ENCODE results near the gene ANKRD17.
A peak's percentile ranks its signal among the peaks of the same experiment; 100 is the strongest.
"Not testable (repeated sequence)": the region's sequence is repeated elsewhere in the genome, so short reads cannot be mapped to it uniquely, and the experiment has no call there.

Gene ANKRD17, protein sequence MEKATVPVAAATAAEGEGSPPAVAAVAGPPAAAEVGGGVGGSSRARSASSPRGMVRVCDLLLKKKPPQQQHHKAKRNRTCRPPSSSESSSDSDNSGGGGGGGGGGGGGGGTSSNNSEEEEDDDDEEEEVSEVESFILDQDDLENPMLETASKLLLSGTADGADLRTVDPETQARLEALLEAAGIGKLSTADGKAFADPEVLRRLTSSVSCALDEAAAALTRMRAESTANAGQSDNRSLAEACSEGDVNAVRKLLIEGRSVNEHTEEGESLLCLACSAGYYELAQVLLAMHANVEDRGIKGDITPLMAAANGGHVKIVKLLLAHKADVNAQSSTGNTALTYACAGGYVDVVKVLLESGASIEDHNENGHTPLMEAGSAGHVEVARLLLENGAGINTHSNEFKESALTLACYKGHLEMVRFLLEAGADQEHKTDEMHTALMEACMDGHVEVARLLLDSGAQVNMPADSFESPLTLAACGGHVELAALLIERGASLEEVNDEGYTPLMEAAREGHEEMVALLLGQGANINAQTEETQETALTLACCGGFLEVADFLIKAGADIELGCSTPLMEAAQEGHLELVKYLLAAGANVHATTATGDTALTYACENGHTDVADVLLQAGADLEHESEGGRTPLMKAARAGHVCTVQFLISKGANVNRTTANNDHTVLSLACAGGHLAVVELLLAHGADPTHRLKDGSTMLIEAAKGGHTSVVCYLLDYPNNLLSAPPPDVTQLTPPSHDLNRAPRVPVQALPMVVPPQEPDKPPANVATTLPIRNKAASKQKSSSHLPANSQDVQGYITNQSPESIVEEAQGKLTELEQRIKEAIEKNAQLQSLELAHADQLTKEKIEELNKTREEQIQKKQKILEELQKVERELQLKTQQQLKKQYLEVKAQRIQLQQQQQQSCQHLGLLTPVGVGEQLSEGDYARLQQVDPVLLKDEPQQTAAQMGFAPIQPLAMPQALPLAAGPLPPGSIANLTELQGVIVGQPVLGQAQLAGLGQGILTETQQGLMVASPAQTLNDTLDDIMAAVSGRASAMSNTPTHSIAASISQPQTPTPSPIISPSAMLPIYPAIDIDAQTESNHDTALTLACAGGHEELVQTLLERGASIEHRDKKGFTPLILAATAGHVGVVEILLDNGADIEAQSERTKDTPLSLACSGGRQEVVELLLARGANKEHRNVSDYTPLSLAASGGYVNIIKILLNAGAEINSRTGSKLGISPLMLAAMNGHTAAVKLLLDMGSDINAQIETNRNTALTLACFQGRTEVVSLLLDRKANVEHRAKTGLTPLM (N-terminal part only)

DNA sequence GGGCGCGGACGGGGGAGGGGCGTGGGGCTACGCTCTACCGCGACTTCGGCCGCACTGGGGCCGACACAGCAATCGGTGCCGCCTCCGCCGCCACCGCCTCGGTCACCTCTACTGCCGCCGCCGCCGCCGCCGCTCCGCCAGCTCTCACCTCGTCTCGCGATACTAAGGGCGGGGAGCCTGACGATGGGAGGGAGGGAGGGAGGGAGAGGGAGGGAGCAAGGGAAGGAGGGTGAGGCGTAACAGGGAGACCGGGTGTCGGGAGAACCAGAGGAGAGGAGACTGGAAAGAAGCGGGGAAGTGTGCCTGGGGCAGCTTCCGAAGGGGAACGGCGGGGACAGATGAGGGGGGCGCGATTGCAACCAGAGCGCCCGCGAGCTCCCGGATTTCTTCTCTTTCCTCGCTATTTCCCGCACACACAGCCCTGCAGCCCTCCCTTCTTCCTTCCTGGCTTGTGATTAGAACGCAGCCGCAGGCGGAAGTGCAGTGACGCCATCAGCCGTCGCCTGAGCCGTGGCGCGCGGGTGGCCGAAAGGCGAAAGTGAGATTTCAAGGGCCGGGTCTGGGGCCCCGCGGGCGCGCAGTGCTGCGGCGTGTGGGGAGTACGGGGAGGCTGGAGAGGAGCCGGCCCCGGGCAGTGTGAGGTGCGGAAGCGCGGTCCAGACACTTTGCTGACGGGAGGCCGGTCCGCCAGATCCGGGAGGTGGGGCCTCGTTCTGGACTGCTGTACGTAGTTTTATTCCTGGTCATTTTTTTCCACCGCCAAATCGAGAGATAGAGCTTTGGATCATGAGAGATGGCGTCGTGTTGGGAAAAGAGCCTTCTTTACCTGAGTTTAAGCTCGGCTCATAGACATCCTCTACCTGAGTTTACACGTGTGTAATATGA is at the start of gene ANKRD17:
Gene ANKRD17, minus strand, starts transcription at position 113 of the 885 bp plus-strand sequence. CDS start 130 bp downstream, outside the sequence.
- Histone ChIP-seq H3K9me3 (ENCODE audit: control insufficient read depth, insufficient read depth, low read length) (no peaks in the 10 kb centered on the region), H3K9ac (ENCODE audit: low read depth, low read length) (peak within 1 kb of the TSS; percentile 97), H3K4me1 (ENCODE audit: control insufficient read depth, insufficient read depth, low read length) (peaks cover 16% of the 10 kb centered on the region), H3K27ac (ENCODE audit: low read depth, low read length) (peak within 1 kb of the TSS; percentile 98), H3K36me3 (ENCODE audit: control insufficient read depth, insufficient read depth, low read length) (peaks cover 16% of the 10 kb centered on the region), H3K4me3 (ENCODE audit: low read depth, low read length) (peak within 1 kb of the TSS; percentile 98), H3K27me3 (ENCODE audit: control insufficient read depth, insufficient read depth, low read length) (no peaks in the 10 kb centered on the region)

DNA sequence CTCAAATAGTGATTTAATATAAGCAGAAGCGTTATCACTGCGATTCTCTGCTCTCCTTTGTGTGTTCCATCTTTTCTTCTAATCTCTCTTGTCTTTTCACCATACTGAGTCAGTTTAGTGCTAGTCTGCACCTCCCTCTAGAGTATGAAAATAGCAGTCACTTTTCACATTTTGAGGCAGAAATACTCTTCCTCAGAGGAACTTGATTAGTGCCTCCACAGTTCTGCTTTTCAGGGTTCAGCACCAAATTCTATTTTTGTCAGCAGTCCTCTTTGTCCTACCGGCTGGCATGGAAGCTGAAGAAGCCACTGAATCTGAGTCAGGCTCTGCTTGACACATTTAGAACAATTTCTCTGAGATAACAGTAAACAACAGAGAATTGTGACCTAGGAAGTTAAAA is 49.7 kb upstream of the ANKRD17 start:
- no peak overlapping the region for H3K9ac ChIP-seq (ENCODE audit: low read depth, low read length)
- no peaks in the 10 kb centered on the region for H3K36me3 ChIP-seq (ENCODE audit: control insufficient read depth, insufficient read depth, low read length)
- H3K27ac ChIP-seq (ENCODE audit: low read depth, low read length): no peak overlapping the region
- no peak overlapping the region for H3K4me3 ChIP-seq (ENCODE audit: low read depth, low read length)
- H3K27me3 ChIP-seq (ENCODE audit: control insufficient read depth, insufficient read depth, low read length): no peaks in the 10 kb centered on the region
- H3K9me3 ChIP-seq (ENCODE audit: control insufficient read depth, insufficient read depth, low read length): no peaks in the 10 kb centered on the region
- H3K4me1 ChIP-seq (ENCODE audit: control insufficient read depth, insufficient read depth, low read length): no peaks in the 10 kb centered on the region

DNA sequence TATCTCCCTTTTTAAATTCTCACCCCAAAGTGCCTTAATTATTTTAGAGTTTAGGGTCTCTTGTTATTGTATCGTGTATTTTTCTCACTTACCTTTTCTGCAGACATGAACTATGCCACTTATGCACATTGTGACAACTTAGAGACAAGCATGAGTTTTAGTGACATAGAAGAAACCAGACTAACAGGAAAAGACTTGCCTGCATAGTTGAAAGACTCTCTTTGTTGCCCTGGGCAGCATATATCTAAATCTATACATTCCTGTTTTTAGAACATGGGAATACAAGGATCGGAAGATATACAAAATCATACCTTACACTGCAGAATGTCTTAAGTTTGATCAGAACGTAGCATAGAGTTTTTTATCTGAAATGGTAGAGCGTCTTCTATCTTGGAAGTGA is 45.1 kb upstream of the ANKRD17 start:
- no peaks in the 10 kb centered on the region for H3K36me3 ChIP-seq (ENCODE audit: control insufficient read depth, insufficient read depth, low read length)
- H3K4me1 ChIP-seq (ENCODE audit: control insufficient read depth, insufficient read depth, low read length): no peaks in the 10 kb centered on the region
- H3K27me3 ChIP-seq (ENCODE audit: control insufficient read depth, insufficient read depth, low read length): no peaks in the 10 kb centered on the region
- no peak overlapping the region for H3K9ac ChIP-seq (ENCODE audit: low read depth, low read length)
- H3K9me3 ChIP-seq (ENCODE audit: control insufficient read depth, insufficient read depth, low read length): no peaks in the 10 kb centered on the region
- H3K4me3 ChIP-seq (ENCODE audit: low read depth, low read length): no peak overlapping the region
- H3K27ac ChIP-seq (ENCODE audit: low read depth, low read length): no peak overlapping the region

DNA sequence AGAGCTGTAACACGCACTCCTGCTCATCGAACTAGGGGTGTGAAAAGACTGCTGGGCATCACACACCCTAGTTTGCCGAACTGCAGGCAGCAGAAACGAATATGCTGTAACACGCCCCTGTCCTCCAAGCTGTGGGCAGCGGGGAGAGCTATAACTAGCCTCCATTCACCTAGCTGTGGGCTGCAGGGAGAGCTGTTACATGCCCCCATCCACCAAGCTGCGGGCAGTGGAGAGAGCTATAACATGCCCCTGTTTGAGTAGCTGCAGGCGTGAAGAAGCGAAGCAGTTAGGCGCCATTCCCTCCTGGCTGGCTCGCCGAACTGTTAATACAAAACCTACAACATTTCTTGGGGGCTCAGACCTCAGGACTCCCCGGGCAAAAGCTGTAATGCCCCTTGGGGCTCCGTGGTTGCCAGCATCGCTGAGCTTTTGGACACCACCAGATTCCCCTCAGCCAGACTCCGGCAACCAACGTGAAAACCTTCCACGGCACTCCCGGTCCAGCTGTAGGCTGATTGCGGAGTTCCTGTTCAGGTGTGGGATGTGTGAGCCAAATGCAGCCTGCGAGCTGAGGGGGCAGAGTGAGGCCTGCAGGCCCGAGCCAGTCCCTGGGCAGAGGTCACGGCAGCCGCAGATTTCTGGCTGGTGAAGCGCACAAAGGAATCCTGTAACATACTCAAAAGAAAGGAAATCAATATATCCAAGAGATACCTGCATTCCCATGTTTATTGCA is 41.1 kb upstream of the ANKRD17 start:
- Histone ChIP-seq H3K4me1 (ENCODE audit: control insufficient read depth, insufficient read depth, low read length) (no peaks in the 10 kb centered on the region), H3K4me3 (ENCODE audit: low read depth, low read length) (no peak overlapping the region), H3K9ac (ENCODE audit: low read depth, low read length) (no peak overlapping the region), H3K27ac (ENCODE audit: low read depth, low read length) (no peak overlapping the region), H3K36me3 (ENCODE audit: control insufficient read depth, insufficient read depth, low read length) (no peaks in the 10 kb centered on the region), H3K9me3 (ENCODE audit: control insufficient read depth, insufficient read depth, low read length) (no peaks in the 10 kb centered on the region), H3K27me3 (ENCODE audit: control insufficient read depth, insufficient read depth, low read length) (no peaks in the 10 kb centered on the region)

DNA sequence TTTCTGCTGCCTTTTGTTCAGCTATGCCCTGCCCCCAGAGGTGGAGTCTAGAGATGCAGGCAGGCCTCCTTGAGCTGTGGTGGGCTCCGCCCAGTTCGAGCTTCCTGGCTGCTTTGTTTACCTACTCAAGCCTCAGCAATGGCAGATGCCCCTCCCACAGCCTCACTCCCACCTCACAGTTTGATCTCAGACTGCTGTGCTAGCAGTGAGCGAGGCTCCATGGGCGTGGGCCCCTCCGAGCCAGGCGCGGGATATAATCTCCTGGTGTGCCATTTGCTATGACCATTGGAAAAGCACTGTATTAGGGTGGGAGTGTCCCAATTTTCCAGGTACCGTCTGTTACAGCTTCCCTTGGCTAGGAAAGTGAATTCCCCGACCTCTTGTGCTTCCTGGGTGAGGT is 34.1 kb upstream of the ANKRD17 start:
- H3K9ac ChIP-seq (ENCODE audit: low read depth, low read length); H3K27ac ChIP-seq (ENCODE audit: low read depth, low read length); H3K4me1 ChIP-seq (ENCODE audit: control insufficient read depth, insufficient read depth, low read length); H3K4me3 ChIP-seq (ENCODE audit: low read depth, low read length); H3K36me3 ChIP-seq (ENCODE audit: control insufficient read depth, insufficient read depth, low read length); H3K27me3 ChIP-seq (ENCODE audit: control insufficient read depth, insufficient read depth, low read length): not testable (repeated sequence)
- H3K9me3 ChIP-seq (ENCODE audit: control insufficient read depth, insufficient read depth, low read length): peaks cover 15% of the 10 kb centered on the region

DNA sequence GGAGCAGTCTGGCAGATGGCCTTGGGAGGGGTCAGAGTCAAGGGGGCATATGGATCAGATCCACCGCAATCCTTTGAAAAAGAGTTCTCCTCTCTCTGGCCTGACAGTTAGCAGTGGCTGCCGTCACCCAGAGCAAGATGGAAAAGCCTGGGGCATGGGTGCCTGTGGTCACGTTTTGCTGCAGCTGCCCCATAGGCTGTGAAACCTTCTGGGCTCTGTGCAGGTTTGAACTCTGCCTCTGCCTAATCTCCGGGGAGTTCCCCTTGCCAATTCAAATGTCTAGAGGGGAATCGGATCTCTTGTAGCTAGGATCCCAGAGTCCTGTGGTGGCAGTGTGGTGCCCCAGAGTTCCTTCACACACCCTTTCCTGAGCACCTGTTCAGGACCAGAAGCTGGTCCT is 23.4 kb upstream of the ANKRD17 start:
- no peaks in the 10 kb centered on the region for H3K27me3 ChIP-seq (ENCODE audit: control insufficient read depth, insufficient read depth, low read length)
- no peak overlapping the region for H3K4me3 ChIP-seq (ENCODE audit: low read depth, low read length)
- H3K27ac ChIP-seq (ENCODE audit: low read depth, low read length): no peak overlapping the region
- H3K9ac ChIP-seq (ENCODE audit: low read depth, low read length): no peak overlapping the region
- H3K36me3 ChIP-seq (ENCODE audit: control insufficient read depth, insufficient read depth, low read length): no peaks in the 10 kb centered on the region
- no peaks in the 10 kb centered on the region for H3K4me1 ChIP-seq (ENCODE audit: control insufficient read depth, insufficient read depth, low read length)
- H3K9me3 ChIP-seq (ENCODE audit: control insufficient read depth, insufficient read depth, low read length): peaks cover 4% of the 10 kb centered on the region; the same call in 1 of the 2 replicates

DNA sequence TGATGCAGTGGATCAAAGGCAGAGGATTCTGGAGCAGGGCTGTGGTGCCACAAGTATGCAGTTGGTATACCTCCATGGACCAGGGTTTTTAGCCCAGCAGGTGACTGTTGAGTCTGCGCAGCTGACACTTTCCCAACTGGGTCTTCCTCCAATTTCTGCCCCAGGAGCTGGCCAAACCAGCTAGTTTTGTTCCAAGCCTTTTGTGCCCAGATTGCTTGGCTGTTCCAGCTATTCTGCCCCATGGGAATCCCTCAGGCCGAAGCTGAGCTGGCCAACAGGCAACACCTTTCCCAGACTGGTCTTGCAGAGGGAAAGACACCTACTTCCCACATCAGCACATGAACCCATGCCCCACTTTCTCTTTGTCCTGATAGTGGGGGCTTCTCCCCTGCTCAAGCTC is 22.8 kb upstream of the ANKRD17 start:
- Histone ChIP-seq H3K4me3 (ENCODE audit: low read depth, low read length) (no peak overlapping the region), H3K27me3 (ENCODE audit: control insufficient read depth, insufficient read depth, low read length) (no peaks in the 10 kb centered on the region), H3K9me3 (ENCODE audit: control insufficient read depth, insufficient read depth, low read length) (peaks cover 5% of the 10 kb centered on the region; the same call in 1 of the 2 replicates), H3K36me3 (ENCODE audit: control insufficient read depth, insufficient read depth, low read length) (no peaks in the 10 kb centered on the region), H3K4me1 (ENCODE audit: control insufficient read depth, insufficient read depth, low read length) (no peaks in the 10 kb centered on the region), H3K27ac (ENCODE audit: low read depth, low read length) (no peak overlapping the region), H3K9ac (ENCODE audit: low read depth, low read length) (no peak overlapping the region)

DNA sequence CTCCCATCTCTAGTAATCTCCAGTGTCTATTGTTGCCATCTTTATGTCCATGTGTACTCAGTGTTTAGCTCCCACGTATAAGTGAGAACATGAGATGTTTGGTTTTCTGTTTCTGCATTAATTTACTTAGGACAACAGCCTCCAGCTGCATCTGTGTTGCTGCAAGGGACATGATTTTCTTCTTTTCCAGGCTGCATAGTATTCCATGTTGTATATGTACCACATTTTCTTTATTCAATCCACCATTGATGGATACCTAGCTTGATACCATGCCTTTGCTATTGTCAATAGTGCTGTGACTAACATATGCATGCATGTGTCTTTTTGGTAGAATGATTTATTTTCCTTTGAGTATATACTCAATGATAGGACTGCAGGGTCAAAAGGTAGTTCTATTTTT is 18.6 kb upstream of the ANKRD17 start:
- Histone ChIP-seq H3K36me3 (ENCODE audit: control insufficient read depth, insufficient read depth, low read length) (no peaks in the 10 kb centered on the region), H3K27ac (ENCODE audit: low read depth, low read length) (no peak overlapping the region), H3K4me3 (ENCODE audit: low read depth, low read length) (no peak overlapping the region), H3K4me1 (ENCODE audit: control insufficient read depth, insufficient read depth, low read length) (no peaks in the 10 kb centered on the region), H3K9me3 (ENCODE audit: control insufficient read depth, insufficient read depth, low read length) (peaks cover 5% of the 10 kb centered on the region; the same call in 1 of the 2 replicates), H3K9ac (ENCODE audit: low read depth, low read length) (no peak overlapping the region), H3K27me3 (ENCODE audit: control insufficient read depth, insufficient read depth, low read length) (no peaks in the 10 kb centered on the region)

DNA sequence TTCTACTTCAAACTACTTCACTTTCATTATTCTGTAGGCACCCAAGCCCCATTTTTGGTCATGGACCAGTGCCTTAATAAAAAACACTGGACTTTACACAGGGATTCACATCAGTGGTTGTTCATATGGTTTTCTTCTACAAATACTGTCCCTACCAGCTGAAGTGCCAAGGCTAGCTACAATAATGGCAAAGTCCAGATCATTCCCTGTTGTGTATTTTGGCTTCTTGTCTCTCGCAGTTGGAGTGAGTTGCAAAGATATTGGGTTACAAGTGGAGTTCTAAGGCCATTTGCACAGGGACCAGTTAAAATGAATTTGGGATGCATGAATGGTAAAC is 16.7 kb upstream of the ANKRD17 start:
- no peaks in the 10 kb centered on the region for H3K27me3 ChIP-seq (ENCODE audit: control insufficient read depth, insufficient read depth, low read length)
- no peak overlapping the region for H3K27ac ChIP-seq (ENCODE audit: low read depth, low read length)
- no peaks in the 10 kb centered on the region for H3K4me1 ChIP-seq (ENCODE audit: control insufficient read depth, insufficient read depth, low read length)
- H3K36me3 ChIP-seq (ENCODE audit: control insufficient read depth, insufficient read depth, low read length): no peaks in the 10 kb centered on the region
- no peak overlapping the region for H3K9ac ChIP-seq (ENCODE audit: low read depth, low read length)
- no peak overlapping the region for H3K4me3 ChIP-seq (ENCODE audit: low read depth, low read length)
- H3K9me3 ChIP-seq (ENCODE audit: control insufficient read depth, insufficient read depth, low read length): peaks cover 5% of the 10 kb centered on the region; the same call in 1 of the 2 replicates
